Iris pigment epithelial cell (primary cell): Measurements from ENCODE around the gene SLBP.

ENCODE experiments used
- DNase-seq: peaks from one replicate; pipeline ENCODE4 v3.0.0-alpha.2; 2011; ENCODE audit warnings: low read depth

SLBP gene

GRCh38 chr4:1748465-1748995 is 36.4 kb upstream of the SLBP start:
- DNase-seq = peak; percentile 48

GRCh38 chr4:1747603-1747967 is 35.5 kb upstream of the SLBP start:
- DNase-seq = no peak

- no peak for DNase-seq
These were observed 34.9 kb upstream of the SLBP start for GRCh38 chr4:1746919-1747602.

- peak; percentile 54 for DNase-seq
These were observed 34.2 kb upstream of the SLBP start for GRCh38 chr4:1746265-1746691.

GRCh38 chr4:1745697-1746096 is 33.6 kb upstream of the SLBP start:
- no peak for DNase-seq

- no peak for DNase-seq
These were observed 33.0 kb upstream of the SLBP start for GRCh38 chr4:1745165-1745564.

- no peak for DNase-seq
These were observed 32.4 kb upstream of the SLBP start for GRCh38 chr4:1744552-1744951.

- DNase-seq = no peak
These were observed 31.9 kb upstream of the SLBP start for GRCh38 chr4:1743975-1744374.

- DNase-seq = no peak
These were observed 31.4 kb upstream of the SLBP start for GRCh38 chr4:1743551-1743950.

- DNase-seq = no peak
These were observed 29.1 kb upstream of the SLBP start for GRCh38 chr4:1741208-1741607.

GRCh38 chr4:1740021-1740545 is 28.0 kb upstream of the SLBP start:
- no peak for DNase-seq

GRCh38 chr4:1739358-1739757 is 27.2 kb upstream of the SLBP start:
- no peak for DNase-seq

GRCh38 chr4:1738410-1738809 is 26.3 kb upstream of the SLBP start:
- DNase-seq = no peak

GRCh38 chr4:1737666-1738065 is 25.5 kb upstream of the SLBP start:
- DNase-seq = no peak

- DNase-seq = no peak
These were observed 24.7 kb upstream of the SLBP start for GRCh38 chr4:1736812-1737211.

GRCh38 chr4:1735215-1735614 is 23.1 kb upstream of the SLBP start:
- no peak for DNase-seq

- DNase-seq = no peak
These were observed 20.8 kb upstream of the SLBP start for GRCh38 chr4:1732911-1733310.

GRCh38 chr4:1731180-1731579 is 19.1 kb upstream of the SLBP start:
- DNase-seq = peak; percentile 29

- DNase-seq = no peak
These were observed 18.5 kb upstream of the SLBP start for GRCh38 chr4:1730532-1731135.

- no peak for DNase-seq
These were observed 16.2 kb upstream of the SLBP start for GRCh38 chr4:1728061-1728980.

- peak; percentile 84 for DNase-seq
These were observed 15.3 kb upstream of the SLBP start for GRCh38 chr4:1727117-1728031.
